Activated CD4-positive, alpha-beta T cell treated with anti-CD3 and anti-CD28 coated beads, Interleukin-2, amount 50 U/mL, for 1 hour (primary cell): ENCODE data around the gene SLC7A14.

ENCODE experiments used
- DNase-seq: peaks from one replicate; pipeline ENCODE4 v3.0.0-alpha.2; 2020

The SLC7A14 gene

GRCh38 chr3:170420307-170420821, 165.5 kb downstream of the SLC7A14 start:
- DNase-seq: no peak

GRCh38 chr3:170419557-170420087, 166.3 kb downstream of the SLC7A14 start:
- no peak for DNase-seq

GRCh38 chr3:170418422-170419398, 167.2 kb downstream of the SLC7A14 start, which contains the start of gene CLDN11:
TSS of gene CLDN11 (plus strand) at chr3:170418868. CDS start at chr3:170419067, 199 bp downstream.
- DNase-seq: no peak

- DNase-seq: no peak
Observed at GRCh38 chr3:170417090-170417489, 168.8 kb downstream of the SLC7A14 start.

- DNase-seq: peak; percentile 23
Observed at GRCh38 chr3:170414202-170414663, 171.6 kb downstream of the SLC7A14 start.

GRCh38 chr3:170413291-170413690, 172.6 kb downstream of the SLC7A14 start:
- no peak for DNase-seq

GRCh38 chr3:170410428-170411029, 175.3 kb downstream of the SLC7A14 start:
- DNase-seq: no peak
